Activated CD4-positive, alpha-beta T cell treated with anti-CD3 and anti-CD28 coated beads, Interleukin-2, amount 10 ng/mL, durations not matched to agents 7 days and 5 days (primary cell): ENCODE measurements around the gene FUT3. TPM values are rescaled to one million over a fixed set of nuclear protein-coding genes. Genes with fewer than 3 reads are reported as not detected.

Experiments used
- CTCF ChIA-PET: fragments of 350-600 bp; sonication (Branson Sonifier 250); formaldehyde crosslinking; loops from one replicate; lab custom pipeline; 2021; ENCODE audit warnings: antibody characterized with exemption; lab: Charles Lee
- POLR2A ChIA-PET: fragments of 350-600 bp; sonication (Branson Sonifier 250); formaldehyde crosslinking; loops from one replicate; lab custom pipeline; 2021; ENCODE audit warnings: antibody characterized with exemption; lab: Charles Lee
- DNase-seq: peaks from one replicate; pipeline ENCODE4 v3.0.0-alpha.2; 2020
- H3K27ac Mint-ChIP-seq: one replicate; pipeline ENCODE4 v1.8.0; 2021; ENCODE audit warnings: mild to moderate bottlenecking, moderate library complexity, mixed read lengths
- H3K27me3 Mint-ChIP-seq: one replicate; pipeline ENCODE4 v1.8.0; 2021; ENCODE audit warnings: mixed read lengths
- H3K36me3 Mint-ChIP-seq: one replicate; pipeline ENCODE4 v1.8.0; 2021; ENCODE audit warnings: low read depth, mixed read lengths
- H3K4me1 Mint-ChIP-seq: one replicate; pipeline ENCODE4 v1.8.0; 2021; ENCODE audit warnings: mixed read lengths
- H3K4me3 Mint-ChIP-seq: one replicate; pipeline ENCODE4 v1.8.0; 2021; ENCODE audit warnings: mild to moderate bottlenecking, moderate library complexity, mixed read lengths
- H3K9me3 Mint-ChIP-seq: one replicate; pipeline ENCODE4 v1.8.0; 2021; ENCODE audit warnings: mixed read lengths
- total RNA-seq, 2 experiments: library from RNA; stranded (reverse); gene quantifications; one replicate each; pipeline ENCODE4 v1.2.3, GENCODE V29; 2021

Gene FUT3
- total RNA-seq, 2 experiments from 2014 or later = not detected

- no peaks in the 10 kb centered on the region for H3K36me3 Mint-ChIP-seq
- no peak overlapping the region for H3K4me3 Mint-ChIP-seq
- H3K9me3 Mint-ChIP-seq = no peaks in the 10 kb centered on the region
- H3K27ac Mint-ChIP-seq = no peak overlapping the region
- POLR2A ChIA-PET = no interaction called here
- DNase-seq = no peak
- peaks cover 10% of the 10 kb centered on the region for H3K4me1 Mint-ChIP-seq
- H3K27me3 Mint-ChIP-seq = no peaks in the 10 kb centered on the region
- CTCF ChIA-PET = interaction anchor here (0.7 kb wide), 1 partner anchor 133 kb away, joined by 3 read pairs; no protein-coding TSS in a partner anchor
Observed at GRCh38 chr19:5823579-5824281, 27.5 kb downstream of the FUT3 start.

- H3K36me3 Mint-ChIP-seq = no peaks in the 10 kb centered on the region
- no peak for DNase-seq
- no peaks in the 10 kb centered on the region for H3K9me3 Mint-ChIP-seq
- no peak overlapping the region for H3K27ac Mint-ChIP-seq
- H3K27me3 Mint-ChIP-seq = no peaks in the 10 kb centered on the region
- H3K4me1 Mint-ChIP-seq = peaks cover 5% of the 10 kb centered on the region
- no peak overlapping the region for H3K4me3 Mint-ChIP-seq
- CTCF ChIA-PET = interaction anchor here (3.1 kb wide), 1 partner anchor 18 kb away, joined by 11 read pairs; no protein-coding TSS in a partner anchor
- POLR2A ChIA-PET = no interaction called here
Observed at GRCh38 chr19:5822181-5822844, 28.9 kb downstream of the FUT3 start.

- POLR2A ChIA-PET = no interaction called here
- no peak overlapping the region for H3K27ac Mint-ChIP-seq
- no peak overlapping the region for H3K4me3 Mint-ChIP-seq
- CTCF ChIA-PET = interaction anchor here (3.1 kb wide), 1 partner anchor 18 kb away, joined by 11 read pairs; no protein-coding TSS in a partner anchor
- no peaks in the 10 kb centered on the region for H3K36me3 Mint-ChIP-seq
- H3K27me3 Mint-ChIP-seq = no peaks in the 10 kb centered on the region
- H3K9me3 Mint-ChIP-seq = no peaks in the 10 kb centered on the region
- no peak for DNase-seq
- no peaks in the 10 kb centered on the region for H3K4me1 Mint-ChIP-seq
Observed at GRCh38 chr19:5821521-5822180, 29.6 kb downstream of the FUT3 start.

GRCh38 chr19:5820785-5821184 is 30.5 kb downstream of the FUT3 start:
- Mint-ChIP-seq H3K9me3 (no peaks in the 10 kb centered on the region), H3K27ac (no peak overlapping the region), H3K27me3 (no peaks in the 10 kb centered on the region), H3K4me1 (no peaks in the 10 kb centered on the region), H3K36me3 (no peaks in the 10 kb centered on the region), H3K4me3 (no peak overlapping the region)
- POLR2A ChIA-PET = no interaction called here
- CTCF ChIA-PET = interaction anchor here (0.7 to 3.1 kb wide), 2 partner anchors 17 to 199 kb away, joined by 4 to 11 read pairs; no protein-coding TSS in a partner anchor
- DNase-seq = no peak

GRCh38 chr19:5818594-5818993 is 32.7 kb downstream of the FUT3 start:
- CTCF ChIA-PET = interaction anchor here (2.0 kb wide), 1 partner anchor 14 kb away, joined by 12 read pairs; the partner anchor contains the start of gene NRTN
- H3K27me3 Mint-ChIP-seq = no peaks in the 10 kb centered on the region
- no peaks in the 10 kb centered on the region for H3K4me1 Mint-ChIP-seq
- H3K27ac Mint-ChIP-seq = no peak overlapping the region
- POLR2A ChIA-PET = no interaction called here
- no peaks in the 10 kb centered on the region for H3K9me3 Mint-ChIP-seq
- H3K36me3 Mint-ChIP-seq = no peaks in the 10 kb centered on the region
- no peak for DNase-seq
- H3K4me3 Mint-ChIP-seq = no peak overlapping the region

- Mint-ChIP-seq H3K4me1 (no peaks in the 10 kb centered on the region), H3K27me3 (no peaks in the 10 kb centered on the region), H3K9me3 (no peaks in the 10 kb centered on the region), H3K27ac (no peak overlapping the region), H3K4me3 (no peak overlapping the region), H3K36me3 (no peaks in the 10 kb centered on the region)
- no peak for DNase-seq
- CTCF ChIA-PET = interaction anchor here (2.0 kb wide), 1 partner anchor 13 kb away, joined by 12 read pairs; the partner anchor contains the start of gene NRTN
- POLR2A ChIA-PET = no interaction called here
Observed at GRCh38 chr19:5817218-5817617, 34.0 kb downstream of the FUT3 start.

GRCh38 chr19:5814852-5815246 is 36.4 kb downstream of the FUT3 start:
- no peak for DNase-seq
- Mint-ChIP-seq H3K27ac (no peak overlapping the region), H3K4me1 (no peaks in the 10 kb centered on the region), H3K27me3 (no peaks in the 10 kb centered on the region), H3K9me3 (no peaks in the 10 kb centered on the region), H3K36me3 (no peaks in the 10 kb centered on the region), H3K4me3 (no peak overlapping the region)
- POLR2A ChIA-PET = no interaction called here
- CTCF ChIA-PET = no interaction called here

GRCh38 chr19:5814123-5814851 is 37.0 kb downstream of the FUT3 start:
- no peak overlapping the region for H3K4me3 Mint-ChIP-seq
- no peaks in the 10 kb centered on the region for H3K9me3 Mint-ChIP-seq
- H3K27me3 Mint-ChIP-seq = no peaks in the 10 kb centered on the region
- ChIA-PET POLR2A (no interaction called here), CTCF (interaction anchor here (0.6 to 3.0 kb wide), 2 partner anchors 10 to 1451 kb away, joined by 4 to 12 read pairs; no protein-coding TSS in a partner anchor)
- H3K4me1 Mint-ChIP-seq = no peaks in the 10 kb centered on the region
- no peaks in the 10 kb centered on the region for H3K36me3 Mint-ChIP-seq
- no peak overlapping the region for H3K27ac Mint-ChIP-seq
- no peak for DNase-seq

GRCh38 chr19:5811117-5811516 is 40.1 kb downstream of the FUT3 start:
- no peaks in the 10 kb centered on the region for H3K4me1 Mint-ChIP-seq
- H3K27me3 Mint-ChIP-seq = peaks cover 14% of the 10 kb centered on the region
- no peak overlapping the region for H3K27ac Mint-ChIP-seq
- DNase-seq = no peak
- H3K36me3 Mint-ChIP-seq = no peaks in the 10 kb centered on the region
- H3K9me3 Mint-ChIP-seq = no peaks in the 10 kb centered on the region
- H3K4me3 Mint-ChIP-seq = no peak overlapping the region
- ChIA-PET POLR2A (no interaction called here), CTCF (interaction anchor here (1.3 kb wide), 1 partner anchor 125 kb away, joined by 3 read pairs; no protein-coding TSS in a partner anchor)

- H3K36me3 Mint-ChIP-seq = no peaks in the 10 kb centered on the region
- peaks cover 2% of the 10 kb centered on the region for H3K4me1 Mint-ChIP-seq
- no peak for DNase-seq
- CTCF ChIA-PET = no interaction called here
- no peak overlapping the region for H3K4me3 Mint-ChIP-seq
- H3K27me3 Mint-ChIP-seq = peaks cover 19% of the 10 kb centered on the region
- no peak overlapping the region for H3K27ac Mint-ChIP-seq
- no peaks in the 10 kb centered on the region for H3K9me3 Mint-ChIP-seq
- POLR2A ChIA-PET = no interaction called here
Observed at GRCh38 chr19:5809469-5809868, 41.8 kb downstream of the FUT3 start.

GRCh38 chr19:5809053-5809452 is 42.2 kb downstream of the FUT3 start:
- ChIA-PET POLR2A (interaction anchor here (0.7 kb wide), 1 partner anchor 20 kb away, joined by 3 read pairs; no protein-coding TSS in a partner anchor), CTCF (interaction anchor here (0.6 to 0.7 kb wide), 2 partner anchors 123 to 225 kb away, joined by 3 to 6 read pairs; no protein-coding TSS in a partner anchor)
- Mint-ChIP-seq H3K4me1 (peaks cover 6% of the 10 kb centered on the region), H3K4me3 (no peak overlapping the region), H3K27me3 (peaks cover 23% of the 10 kb centered on the region), H3K27ac (no peak overlapping the region), H3K36me3 (no peaks in the 10 kb centered on the region), H3K9me3 (no peaks in the 10 kb centered on the region)
- DNase-seq = no peak
